GM20431 (cell line): ENCODE measurements around the gene NUP43.
"Not testable (repeated sequence)": the region's sequence is repeated elsewhere in the genome, so short reads cannot be mapped to it uniquely, and the experiment has no call there.

Source experiments
- in situ Hi-C: fragments of 300-500 bp; cut with MseI, MboI; formaldehyde crosslinking; loops from one replicate; pipeline ENCODE4 v1.15.0; 2020; ENCODE audit warnings: low sequenced_read_pairs; ENCODE audit not compliant: unreplicated experiment

NUP43 gene

DNA sequence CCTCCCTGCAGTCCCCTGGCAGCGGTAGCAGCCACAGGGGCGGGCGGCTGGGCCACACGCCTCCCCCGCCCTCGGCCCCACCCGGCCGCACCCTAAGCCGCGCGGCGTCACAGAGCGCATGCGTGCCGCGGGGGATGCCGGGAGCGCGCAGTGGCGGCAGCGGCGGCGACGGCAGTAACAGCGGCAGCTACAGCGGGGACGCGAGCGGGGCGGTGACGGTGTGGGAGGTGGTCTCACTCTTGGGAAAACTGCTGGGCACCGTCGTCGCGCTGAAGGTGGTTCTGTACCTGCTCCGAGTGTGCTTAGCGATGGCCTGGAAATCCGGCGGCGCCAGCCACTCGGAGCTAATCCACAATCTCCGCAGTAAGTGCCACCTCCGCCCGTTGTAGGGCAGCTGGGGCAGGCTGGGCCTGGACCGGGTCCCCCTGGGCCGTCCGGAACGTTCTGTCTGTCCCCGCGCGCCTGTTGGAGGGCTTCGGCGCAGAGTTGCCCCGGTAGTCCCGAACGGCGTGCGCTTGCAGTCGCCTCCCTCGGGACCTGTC is 3.3 kb upstream of the NUP43 start, which contains the start of gene PCMT1:
Gene PCMT1, plus strand, starts transcription at position 148 of the 542 bp plus-strand sequence. Its CDS starts 161 bp downstream, at position 309.
- in situ Hi-C loops, result no loop called here

DNA sequence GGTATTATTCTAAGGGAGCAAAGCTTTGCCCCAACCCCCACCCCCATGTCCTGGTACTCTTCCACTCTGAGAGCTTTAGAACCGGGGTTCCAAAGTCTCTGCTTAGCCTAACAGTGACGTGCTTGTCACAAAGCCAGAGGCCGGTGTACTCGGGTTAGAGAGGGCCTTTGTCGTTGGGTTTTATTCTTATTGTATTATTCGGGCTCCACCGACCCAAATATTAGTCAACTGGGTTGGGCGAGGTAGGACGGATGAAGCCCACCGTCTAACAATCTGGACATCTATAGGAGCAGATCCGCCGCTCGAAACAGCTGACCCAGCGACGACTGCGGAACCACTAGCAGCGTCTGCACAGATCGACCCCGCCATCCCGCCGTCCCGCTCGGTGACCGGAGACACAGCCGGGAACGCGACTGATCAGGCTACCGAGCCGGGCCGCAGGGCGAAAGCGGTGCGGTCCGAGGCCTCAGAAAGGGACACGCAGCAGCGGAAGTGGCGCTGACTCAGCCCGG is 2.8 kb upstream of the NUP43 start:
- in situ Hi-C loops, result not testable (repeated sequence)

DNA sequence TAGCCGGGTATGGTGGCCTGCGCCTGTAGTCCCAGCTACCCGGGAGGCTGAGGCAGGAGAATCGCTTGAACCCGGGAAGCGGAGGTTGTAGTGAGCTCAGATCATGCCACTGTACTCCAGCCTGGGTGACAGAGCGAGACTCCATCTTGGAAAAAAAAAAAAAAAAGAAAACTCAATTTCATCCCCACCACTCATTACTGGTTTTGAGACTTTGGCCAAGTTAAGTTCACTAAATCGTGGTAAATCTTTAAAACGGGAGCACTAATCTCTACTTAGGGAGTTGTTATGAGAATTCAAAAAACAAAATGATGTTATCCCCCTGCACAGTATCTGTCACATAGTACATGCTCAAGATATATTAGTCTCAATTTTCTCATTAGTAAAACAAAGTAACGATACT is 1.1 kb downstream of the NUP43 start:
- in situ Hi-C loops, result not testable (repeated sequence)

DNA sequence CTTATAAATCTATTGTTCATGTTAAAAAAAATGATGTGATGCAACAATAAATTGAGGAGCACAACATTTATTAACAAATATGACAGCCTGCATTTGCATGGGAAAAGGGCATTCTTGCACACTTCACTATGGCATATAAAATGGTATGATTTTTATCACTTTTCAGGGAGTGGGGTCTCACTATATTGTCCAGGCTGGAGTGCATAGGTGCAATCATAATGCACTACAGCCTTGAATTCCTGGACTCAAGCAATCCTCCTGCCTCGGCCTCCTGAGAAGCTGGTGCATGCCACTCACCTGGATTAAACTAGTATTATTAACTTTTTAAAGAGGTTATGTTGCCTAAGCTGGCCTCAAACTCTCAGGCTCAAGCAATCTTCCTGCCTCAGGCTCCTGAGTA is 11.4 kb downstream of the NUP43 start:
- in situ Hi-C loops, result no loop called here

DNA sequence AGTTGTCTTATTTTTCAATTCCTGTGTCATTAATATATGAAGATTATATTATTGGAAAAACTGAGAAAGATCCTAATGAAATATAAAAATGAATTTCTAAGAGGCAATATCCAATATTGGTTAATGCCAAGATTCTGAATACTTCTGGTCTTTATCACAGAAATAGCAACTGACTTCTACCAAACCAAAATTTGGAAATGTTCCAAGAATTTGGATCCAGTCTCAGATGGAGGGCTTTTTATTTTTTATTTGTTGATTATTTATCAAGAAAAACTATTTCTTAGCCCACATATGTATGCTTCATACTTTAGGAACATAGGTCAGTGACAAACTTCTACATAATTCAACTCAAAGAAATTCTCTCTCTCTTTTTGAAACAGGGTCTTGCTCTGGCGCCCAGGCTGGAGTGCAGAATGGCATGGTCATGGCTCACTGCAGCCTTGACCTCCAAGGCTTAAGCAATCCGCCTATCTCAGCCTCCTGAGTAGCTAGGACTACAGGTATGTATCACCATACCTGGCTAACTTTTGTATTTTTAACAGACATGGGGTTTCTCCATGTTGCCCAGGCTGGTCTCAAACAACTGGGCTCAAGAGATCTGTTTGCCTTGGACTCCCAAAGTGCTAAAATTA is 13.1 kb downstream of the NUP43 start:
- in situ Hi-C loops, result no loop called here

DNA sequence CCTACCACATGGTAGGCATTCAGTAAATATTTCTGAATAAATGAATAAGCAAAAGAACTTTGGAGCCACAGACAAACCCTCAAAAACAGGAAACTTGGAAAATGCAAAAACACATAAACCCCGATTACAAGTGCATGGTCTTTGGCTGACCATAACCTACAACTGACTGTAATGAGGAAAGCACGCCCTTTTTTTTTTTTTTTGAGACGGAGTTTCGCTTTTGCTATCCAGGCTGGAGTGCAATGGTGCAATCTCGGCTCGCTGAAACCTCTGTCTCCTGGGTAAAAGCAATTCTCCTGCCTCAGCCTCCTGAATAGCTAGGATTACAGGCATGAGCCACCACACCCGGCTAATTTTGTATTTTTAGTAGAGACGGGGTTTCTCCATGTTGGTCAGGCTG is 16.5 kb downstream of the NUP43 start:
- in situ Hi-C loops, result no loop called here

DNA sequence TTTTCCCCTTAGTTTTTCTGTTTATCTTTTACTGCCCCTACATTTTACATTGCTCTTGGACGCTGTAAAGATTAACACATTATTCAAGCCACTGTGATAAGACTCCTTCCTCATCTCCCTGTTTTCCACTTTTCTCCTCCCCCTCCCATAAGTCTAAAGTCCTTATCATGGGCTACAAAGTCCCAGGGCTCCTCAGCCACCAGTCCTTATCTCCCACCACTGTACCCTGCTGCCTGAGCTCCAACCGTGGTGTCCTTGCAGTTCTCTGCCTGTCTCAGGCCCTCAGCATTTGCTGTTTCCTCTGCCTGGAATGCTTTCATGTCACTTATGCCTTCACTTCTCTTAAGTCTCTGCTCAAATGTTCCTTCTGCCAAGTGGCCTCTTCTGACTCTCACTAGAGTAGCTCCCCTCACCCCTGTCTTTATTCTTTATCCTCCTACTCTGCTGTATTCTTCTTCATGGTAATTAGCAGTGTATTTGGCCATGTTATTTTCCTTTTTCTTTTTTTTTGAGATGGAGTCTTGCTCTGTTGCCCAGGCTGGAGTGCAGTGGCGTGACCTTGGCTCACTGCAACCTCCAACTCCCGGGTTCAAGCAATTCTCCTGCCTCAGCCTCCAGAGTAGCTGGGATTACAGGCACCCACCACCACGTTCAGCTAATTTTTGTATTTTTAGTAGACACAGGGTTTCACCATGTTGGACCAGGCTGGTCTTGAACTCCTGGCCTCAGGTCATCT is 17.7 kb downstream of the NUP43 start:
- in situ Hi-C loops, result no loop called here

DNA sequence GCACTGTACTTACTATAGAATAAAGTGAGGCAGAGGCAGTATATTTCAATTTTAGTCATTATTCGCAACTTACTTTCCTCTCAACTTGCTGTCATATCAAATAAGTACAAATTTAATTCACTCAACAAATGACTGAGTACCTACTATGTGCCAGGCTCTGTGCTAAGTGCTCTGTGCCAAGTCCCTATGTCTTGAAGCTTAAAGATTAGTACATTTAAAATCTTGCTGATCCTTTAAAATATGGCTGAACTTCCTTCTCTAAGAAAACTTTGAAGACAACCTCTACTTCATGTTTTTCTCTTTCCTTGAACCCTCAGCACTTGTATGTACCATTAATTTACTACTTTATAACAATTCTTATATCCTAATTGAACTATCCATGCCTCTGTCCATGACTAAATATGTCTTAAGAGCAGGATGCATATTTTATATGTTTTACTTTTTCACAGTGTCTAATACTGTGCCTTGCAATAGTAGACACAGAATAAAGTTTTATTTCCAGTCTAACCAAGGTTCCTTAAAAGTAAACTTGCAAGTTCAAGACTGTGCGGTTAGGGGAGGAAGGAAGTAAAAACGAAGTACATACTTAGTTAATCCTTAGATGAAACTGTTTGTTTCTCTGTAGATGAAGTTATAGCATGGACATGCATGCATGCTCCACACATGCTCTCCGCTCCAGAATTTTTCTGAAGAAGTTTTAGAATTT is 18.4 kb downstream of the NUP43 start:
- in situ Hi-C loops, result no loop called here

DNA sequence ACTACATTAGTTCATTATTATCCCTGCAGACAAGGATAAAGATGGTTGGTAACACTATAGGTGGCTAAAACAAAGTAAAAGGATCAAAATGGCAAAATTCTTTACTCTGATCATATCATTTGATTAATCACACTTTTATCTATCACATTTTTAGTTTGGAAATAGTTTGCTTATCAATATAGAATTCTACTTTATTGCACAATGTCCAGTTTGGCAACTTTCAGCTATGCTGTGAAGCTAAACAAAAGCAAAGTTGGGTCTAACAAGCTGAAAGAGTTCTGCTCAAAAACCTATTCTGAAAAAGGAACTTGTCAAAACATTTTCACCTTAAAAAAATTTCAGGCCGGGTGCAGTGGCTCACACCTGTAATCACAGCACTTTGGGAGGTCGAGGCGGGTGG is 20.5 kb downstream of the NUP43 start:
- in situ Hi-C loops, result no loop called here

DNA sequence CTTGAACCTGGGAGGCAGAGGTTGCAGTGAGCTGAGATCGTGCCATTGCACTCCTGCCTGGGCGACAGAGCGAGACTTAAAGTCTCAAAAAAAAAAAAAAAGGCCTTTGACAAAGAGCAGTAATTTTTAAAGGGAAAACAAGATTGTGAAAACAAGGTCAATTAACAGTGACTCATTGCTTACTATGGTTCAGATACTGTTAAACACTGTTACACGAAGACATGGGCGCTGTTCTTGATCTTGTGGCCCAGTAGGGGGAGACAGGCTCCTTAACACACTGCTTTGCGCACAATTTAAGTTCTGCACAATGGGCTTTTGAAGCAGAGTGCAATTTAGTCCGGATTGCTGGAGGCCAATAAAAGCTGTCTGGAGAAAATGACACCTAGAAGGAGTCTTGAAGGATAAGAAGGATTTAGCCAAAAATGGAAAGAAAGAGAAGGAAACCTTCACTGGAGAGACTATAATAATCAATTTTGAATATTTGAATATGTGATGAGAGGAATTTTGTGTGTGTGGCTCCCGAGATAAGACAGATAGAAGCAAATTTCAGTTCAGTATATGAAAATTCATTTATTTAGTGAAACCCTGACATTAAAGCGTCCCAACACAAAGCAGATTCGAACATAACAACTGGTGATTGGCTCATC is 22.4 kb downstream of the NUP43 start:
- in situ Hi-C loops, result no loop called here

DNA sequence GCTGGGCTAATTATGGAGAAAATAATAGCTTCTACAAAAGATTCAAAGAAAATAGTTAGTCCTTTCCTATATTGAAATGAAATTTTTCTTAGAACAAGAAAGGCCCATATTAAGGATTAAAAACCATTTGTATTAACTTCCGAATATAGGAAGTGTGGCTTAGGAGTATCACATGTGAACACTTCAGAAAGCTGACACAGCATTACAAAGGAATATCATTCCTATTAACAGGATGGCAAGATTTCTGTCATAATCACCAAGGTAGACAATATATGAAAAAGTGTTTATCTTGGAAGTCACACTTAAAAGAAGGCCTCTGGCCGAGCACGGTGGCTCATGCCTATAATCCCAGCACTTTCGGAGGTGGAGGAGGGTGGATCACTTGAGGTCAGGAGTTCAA is 23.1 kb downstream of the NUP43 start:
- in situ Hi-C loops, result no loop called here

DNA sequence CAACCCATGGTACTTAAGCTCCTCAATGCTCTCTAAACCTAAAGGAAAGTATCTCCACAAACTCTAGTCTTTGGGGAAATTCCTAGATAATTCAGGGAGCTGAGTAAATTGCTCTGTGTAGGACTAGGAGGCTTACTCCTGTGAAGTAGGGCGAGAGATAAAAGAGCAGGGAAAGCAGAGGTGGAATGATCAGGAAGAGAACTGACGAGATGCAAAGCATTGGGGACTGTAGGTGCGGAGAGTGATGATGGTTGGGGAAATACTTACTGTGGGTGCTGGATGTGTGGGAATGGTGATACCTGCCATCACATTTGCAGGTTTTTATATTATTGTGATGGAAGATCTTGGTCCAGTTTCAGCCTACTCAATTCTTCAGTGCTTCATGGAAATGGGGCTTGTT is 26.8 kb downstream of the NUP43 start:
- in situ Hi-C loops, result no loop called here

DNA sequence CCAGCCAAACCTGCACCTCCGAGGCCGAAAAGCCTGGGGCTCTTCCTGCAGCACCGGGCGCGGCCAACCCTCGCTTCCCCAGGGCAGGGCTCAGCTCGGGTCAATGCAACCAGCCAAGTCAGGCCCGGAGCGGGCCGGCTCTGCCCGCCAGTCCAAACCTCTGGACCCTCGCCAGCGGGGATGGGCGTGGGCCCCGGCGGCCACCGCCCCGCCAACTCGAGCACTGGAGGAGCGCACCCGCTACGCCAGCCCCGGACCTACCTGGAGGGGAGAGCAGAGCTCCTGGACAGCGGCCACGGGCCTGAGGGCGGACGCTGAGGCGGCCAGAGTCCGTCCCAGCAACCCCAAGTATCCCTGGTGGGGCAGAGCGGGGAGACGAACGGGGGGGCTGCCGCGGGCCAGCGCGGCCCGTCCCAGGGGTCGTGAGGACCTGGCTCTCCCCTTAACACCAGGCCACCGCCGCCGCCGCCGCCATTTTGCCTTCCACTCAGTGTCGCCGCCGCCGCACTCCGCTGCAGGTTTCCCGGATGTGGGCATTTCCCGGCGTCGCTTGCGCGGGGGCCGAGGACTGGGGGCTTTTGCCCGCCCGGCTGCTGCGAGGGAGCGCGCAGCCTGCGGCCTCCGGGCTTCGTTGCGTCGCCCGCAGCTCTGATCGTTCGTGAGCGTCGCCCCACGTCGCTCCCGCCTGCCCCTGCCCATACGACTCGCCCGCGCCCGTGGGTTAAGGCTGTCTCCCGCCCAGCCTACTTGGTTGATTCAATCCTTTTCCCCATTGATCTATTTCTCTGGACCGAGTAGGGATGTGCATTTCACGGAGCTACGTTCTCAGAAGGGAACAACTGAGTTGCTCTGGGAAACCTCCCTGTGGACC is 28.5 kb downstream of the NUP43 start, which contains the start of gene LATS1:
Gene LATS1, minus strand, starts transcription at position 514 of the 871 bp plus-strand sequence. CDS start 15,975 bp downstream, outside the sequence.
- in situ Hi-C loops, result no loop called here

DNA sequence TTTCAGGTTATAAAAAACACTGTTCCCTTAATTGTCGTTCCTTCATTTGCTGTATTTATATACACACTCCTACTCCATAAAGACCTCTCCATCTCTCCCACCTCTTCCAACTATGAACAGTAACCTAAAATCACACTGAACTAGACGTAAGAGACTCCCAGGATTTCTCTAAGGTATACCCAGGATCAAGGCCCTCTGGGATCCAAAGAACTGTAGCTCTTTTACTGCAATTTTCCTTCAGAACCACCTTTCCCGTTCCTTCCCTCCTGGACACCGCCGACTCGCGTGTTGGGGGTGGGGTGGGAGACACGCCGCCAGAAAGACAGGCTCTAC is 29.1 kb downstream of the NUP43 start:
- in situ Hi-C loops, result no loop called here

DNA sequence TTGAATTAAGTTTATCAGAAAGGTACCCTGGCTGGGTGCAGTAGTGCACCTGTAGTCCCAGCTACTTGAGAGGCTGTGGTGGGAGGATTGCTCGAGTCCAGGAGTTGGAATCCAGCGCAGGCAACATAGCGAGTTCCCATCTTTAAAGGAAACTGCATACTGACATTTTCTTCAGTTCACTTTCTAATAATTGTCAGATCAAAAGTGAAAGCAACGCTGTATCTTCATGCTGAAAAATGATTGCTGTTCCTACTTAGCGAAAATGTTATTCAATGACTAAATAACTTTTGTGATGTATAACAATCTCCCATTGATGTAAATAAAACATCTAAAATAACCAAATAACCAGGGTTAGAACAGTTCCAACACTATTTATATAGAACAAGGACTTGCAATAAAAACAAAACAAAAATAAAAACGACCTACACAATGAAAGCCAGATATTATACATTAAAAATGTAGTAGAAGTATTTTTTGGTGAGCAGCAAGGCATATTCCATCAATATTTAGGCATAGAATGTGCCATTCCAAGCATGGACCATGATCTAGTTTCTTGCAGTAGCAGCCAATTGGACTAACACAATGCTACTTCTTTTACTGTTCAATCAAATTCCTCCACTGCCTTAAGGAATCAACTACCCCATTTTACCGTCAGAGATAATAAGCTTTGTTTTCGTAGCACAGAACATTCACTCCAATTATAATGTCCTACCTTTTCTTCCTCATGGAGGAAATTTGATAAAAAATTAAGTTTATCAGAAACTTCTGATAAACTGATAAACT is 30.0 kb downstream of the NUP43 start:
- in situ Hi-C loops, result no loop called here

DNA sequence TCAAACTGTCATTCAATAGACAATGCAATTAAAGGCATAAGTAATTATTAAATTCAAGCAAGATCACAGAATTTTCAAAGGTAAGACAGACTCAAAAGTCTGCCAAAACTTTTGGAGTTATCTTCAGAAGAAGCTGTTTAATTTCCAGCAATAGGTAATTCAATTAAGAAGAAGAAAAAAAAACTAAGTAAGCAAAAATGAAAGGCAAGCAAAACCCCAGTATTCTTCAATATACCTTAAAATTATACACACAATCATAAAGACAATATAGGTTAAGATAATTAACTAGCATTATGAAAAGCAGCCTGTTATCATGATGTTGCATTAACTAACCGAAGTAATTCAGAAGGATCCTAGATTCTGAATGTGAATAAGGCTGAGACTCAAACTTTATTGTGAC is 31.9 kb downstream of the NUP43 start:
- in situ Hi-C loops, result no loop called here

DNA sequence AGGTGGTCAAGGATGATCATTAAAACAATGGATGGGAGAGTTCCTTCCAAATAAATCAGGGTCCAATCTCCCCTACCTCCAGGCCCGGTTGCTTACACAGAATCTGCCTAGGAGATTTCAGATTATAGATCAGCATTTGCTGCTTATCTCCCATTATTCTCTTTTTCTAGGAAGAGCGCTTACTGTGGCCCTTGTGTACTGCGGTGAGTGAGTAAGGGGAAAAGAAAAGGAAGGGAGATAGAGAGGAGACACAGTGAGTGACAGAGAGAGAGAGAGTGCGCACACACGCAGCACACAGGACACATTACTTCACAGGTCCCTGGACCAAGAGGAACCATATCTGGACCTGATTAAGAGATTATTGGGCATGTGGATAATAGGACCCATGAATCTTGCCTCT is 34.6 kb downstream of the NUP43 start:
- in situ Hi-C loops, result no loop called here

DNA sequence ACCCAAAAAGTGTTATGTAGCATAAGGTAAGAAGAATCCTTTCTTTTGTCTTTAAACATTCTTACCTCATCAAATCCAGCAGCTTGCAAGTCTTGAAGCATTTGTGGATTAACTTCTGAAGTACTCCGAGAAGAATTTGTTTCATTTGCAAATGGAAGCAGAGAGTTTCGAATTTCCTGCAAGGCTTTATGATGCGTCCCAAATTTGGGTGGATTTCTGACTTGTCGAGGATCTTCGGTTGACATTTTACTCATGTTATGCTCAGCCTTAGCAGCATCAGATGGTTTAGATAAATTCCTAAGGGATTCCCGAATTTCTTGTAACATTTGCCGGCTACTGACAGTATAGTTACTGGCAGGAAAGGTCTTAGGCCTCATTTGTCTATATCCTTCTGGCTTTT is 44.6 kb downstream of the NUP43 start:
- in situ Hi-C loops, result no loop called here

DNA sequence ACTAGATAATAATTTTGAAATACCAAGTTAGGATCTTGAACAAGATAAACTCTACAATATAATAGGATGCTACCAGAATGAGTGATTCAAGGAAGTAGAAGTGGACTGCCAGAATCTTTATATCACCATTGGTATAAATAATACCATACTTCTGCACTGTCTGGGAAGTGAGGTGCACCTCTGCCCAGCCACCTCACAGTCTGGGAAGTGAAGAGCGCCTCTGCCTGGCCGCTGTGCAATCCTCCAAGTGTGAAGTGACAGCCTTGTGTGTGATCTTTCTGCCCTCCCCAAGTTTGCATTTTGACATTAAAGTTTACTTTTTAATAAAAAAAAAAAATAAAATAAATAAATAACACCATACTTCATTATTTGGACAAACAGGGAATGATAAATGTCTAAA is 47.2 kb downstream of the NUP43 start:
- in situ Hi-C loops, result no loop called here
